ENCODE data around the gene SYVN1. TPM values are rescaled to one million over a fixed set of nuclear protein-coding genes. Genes with fewer than 3 reads are reported as not detected.

The SYVN1 gene
- total RNA-seq, 1 experiment from 2014 or later: 68.5 TPM

GRCh38 chr11:65087216-65087615, 47.1 kb downstream of the SYVN1 start:
- no peak for DNase-seq
- CTCF ChIA-PET: interaction anchor here (0.7 kb wide), 1 partner anchor 14 kb away, joined by 5 read pairs; no protein-coding TSS in a partner anchor
- no peak overlapping the region for H3K4me3 Mint-ChIP-seq (ENCODE audit: low read depth, unreplicated experiment)
- no peaks in the 10 kb centered on the region for H3K27me3 Mint-ChIP-seq (ENCODE audit: unreplicated experiment)
- intact Hi-C loops (cut with micrococcal nuclease; ENCODE audit: unreplicated experiment): no loop called here
- no TSS peak for BruUV-seq (replicated peaks)
- peaks cover 50% of the 10 kb centered on the region for H3K36me3 Mint-ChIP-seq (ENCODE audit: insufficient read depth, unreplicated experiment)
- TF ChIP-seq, protein P1, sequence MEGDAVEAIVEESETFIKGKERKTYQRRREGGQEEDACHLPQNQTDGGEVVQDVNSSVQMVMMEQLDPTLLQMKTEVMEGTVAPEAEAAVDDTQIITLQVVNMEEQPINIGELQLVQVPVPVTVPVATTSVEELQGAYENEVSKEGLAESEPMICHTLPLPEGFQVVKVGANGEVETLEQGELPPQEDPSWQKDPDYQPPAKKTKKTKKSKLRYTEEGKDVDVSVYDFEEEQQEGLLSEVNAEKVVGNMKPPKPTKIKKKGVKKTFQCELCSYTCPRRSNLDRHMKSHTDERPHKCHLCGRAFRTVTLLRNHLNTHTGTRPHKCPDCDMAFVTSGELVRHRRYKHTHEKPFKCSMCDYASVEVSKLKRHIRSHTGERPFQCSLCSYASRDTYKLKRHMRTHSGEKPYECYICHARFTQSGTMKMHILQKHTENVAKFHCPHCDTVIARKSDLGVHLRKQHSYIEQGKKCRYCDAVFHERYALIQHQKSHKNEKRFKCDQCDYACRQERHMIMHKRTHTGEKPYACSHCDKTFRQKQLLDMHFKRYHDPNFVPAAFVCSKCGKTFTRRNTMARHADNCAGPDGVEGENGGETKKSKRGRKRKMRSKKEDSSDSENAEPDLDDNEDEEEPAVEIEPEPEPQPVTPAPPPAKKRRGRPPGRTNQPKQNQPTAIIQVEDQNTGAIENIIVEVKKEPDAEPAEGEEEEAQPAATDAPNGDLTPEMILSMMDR (IDR thresholded peaks at IDR 0.05; ENCODE audit: unreplicated experiment): no peak
- H3K9me3 Mint-ChIP-seq (ENCODE audit: low read depth, unreplicated experiment): no peaks in the 10 kb centered on the region
- H3K27ac Mint-ChIP-seq (ENCODE audit: unreplicated experiment): no peak overlapping the region
- H3K4me1 Mint-ChIP-seq (ENCODE audit: low read depth, unreplicated experiment): peaks cover 19% of the 10 kb centered on the region

GRCh38 chr11:65086809-65087208, 47.5 kb downstream of the SYVN1 start:
- no peaks in the 10 kb centered on the region for H3K9me3 Mint-ChIP-seq (ENCODE audit: low read depth, unreplicated experiment)
- DNase-seq: no peak
- H3K27ac Mint-ChIP-seq (ENCODE audit: unreplicated experiment): no peak overlapping the region
- TF ChIP-seq, protein P1 (IDR thresholded peaks at IDR 0.05; ENCODE audit: unreplicated experiment): no peak
- no peak overlapping the region for H3K4me3 Mint-ChIP-seq (ENCODE audit: low read depth, unreplicated experiment)
- no peaks in the 10 kb centered on the region for H3K27me3 Mint-ChIP-seq (ENCODE audit: unreplicated experiment)
- peaks cover 23% of the 10 kb centered on the region for H3K4me1 Mint-ChIP-seq (ENCODE audit: low read depth, unreplicated experiment)
- CTCF ChIA-PET: interaction anchor here (0.7 kb wide), 1 partner anchor 15 kb away, joined by 5 read pairs; no protein-coding TSS in a partner anchor
- peaks cover 50% of the 10 kb centered on the region for H3K36me3 Mint-ChIP-seq (ENCODE audit: insufficient read depth, unreplicated experiment)
- intact Hi-C loops (cut with micrococcal nuclease; ENCODE audit: unreplicated experiment): no loop called here
- no TSS peak for BruUV-seq (replicated peaks)

- H3K9me3 Mint-ChIP-seq (ENCODE audit: low read depth, unreplicated experiment): no peaks in the 10 kb centered on the region
- no peak for DNase-seq
- H3K4me1 Mint-ChIP-seq (ENCODE audit: low read depth, unreplicated experiment): peaks cover 32% of the 10 kb centered on the region
- no TSS peak for BruUV-seq (replicated peaks)
- intact Hi-C loops (cut with micrococcal nuclease; ENCODE audit: unreplicated experiment): no loop called here
- peaks cover 57% of the 10 kb centered on the region for H3K36me3 Mint-ChIP-seq (ENCODE audit: insufficient read depth, unreplicated experiment)
- no peaks in the 10 kb centered on the region for H3K27me3 Mint-ChIP-seq (ENCODE audit: unreplicated experiment)
- peak overlapping the region; percentile 97 for H3K27ac Mint-ChIP-seq (ENCODE audit: unreplicated experiment)
- TF ChIP-seq, protein P1 (IDR thresholded peaks at IDR 0.05; ENCODE audit: unreplicated experiment): no peak
- H3K4me3 Mint-ChIP-seq (ENCODE audit: low read depth, unreplicated experiment): peak overlapping the region; percentile 100
- CTCF ChIA-PET: no interaction called here
Observed at GRCh38 chr11:65085446-65085845, 48.9 kb downstream of the SYVN1 start.

GRCh38 chr11:65084598-65085375, 49.5 kb downstream of the SYVN1 start:
- intact Hi-C loops (cut with micrococcal nuclease; ENCODE audit: unreplicated experiment): no loop called here
- H3K36me3 Mint-ChIP-seq (ENCODE audit: insufficient read depth, unreplicated experiment): peaks cover 62% of the 10 kb centered on the region
- H3K27me3 Mint-ChIP-seq (ENCODE audit: unreplicated experiment): no peaks in the 10 kb centered on the region
- peak overlapping the region; percentile 100 for H3K4me3 Mint-ChIP-seq (ENCODE audit: low read depth, unreplicated experiment)
- CTCF ChIA-PET: no interaction called here
- no peak for DNase-seq
- peaks cover 32% of the 10 kb centered on the region for H3K4me1 Mint-ChIP-seq (ENCODE audit: low read depth, unreplicated experiment)
- no TSS peak for BruUV-seq (replicated peaks)
- no peaks in the 10 kb centered on the region for H3K9me3 Mint-ChIP-seq (ENCODE audit: low read depth, unreplicated experiment)
- TF ChIP-seq, protein P1 (IDR thresholded peaks at IDR 0.05; ENCODE audit: unreplicated experiment): no peak
- peak overlapping the region; percentile 97 for H3K27ac Mint-ChIP-seq (ENCODE audit: unreplicated experiment)

Data from Calu3 (cell line).